CD4-positive, CD25-positive, alpha-beta regulatory T cell (primary cell): Measurements from ENCODE around the gene DLG2. TPM values are rescaled to one million over a fixed set of nuclear protein-coding genes. Genes with fewer than 3 reads are reported as not detected.

ENCODE experiments used
- ATAC-seq, 2 donors: fragments of 150-1000 bp; cut with Tn5 transposase; one replicate each; pipeline ENCODE4 v1.10.0; 2021; ENCODE audit warnings: low read depth in 2 of 2, moderate number of reproducible peaks in 2 of 2, moderate library complexity in 1 of 2
- DNase-seq, 3 donors: peaks; one replicate each; pipeline versions ENCODE4 v3.0.0 to v3.0.0-alpha.2; 2012 to 2022; ENCODE audit warnings: mixed read lengths in 1 of 3
- H3K27ac ChIP-seq: one replicate; pipeline ENCODE4 v1.7.0; 2013; ENCODE audit warnings: mild to moderate bottlenecking, low read length; ENCODE audit not compliant: insufficient read depth, poor library complexity, severe bottlenecking
- H3K27me3 ChIP-seq: one replicate; pipeline ENCODE4 v1.7.0; 2013; ENCODE audit warnings: low read length; ENCODE audit not compliant: control insufficient read depth, insufficient read depth
- H3K36me3 ChIP-seq: one replicate; pipeline ENCODE4 v1.7.0; 2013; ENCODE audit warnings: mild to moderate bottlenecking, low read length, moderate library complexity; ENCODE audit not compliant: control insufficient read depth, insufficient read depth
- H3K4me1 ChIP-seq: 2 replicates; pipeline ENCODE4 v1.7.0; 2013; ENCODE audit warnings: mild to moderate bottlenecking, low read length; ENCODE audit not compliant: insufficient read depth, control insufficient read depth, poor library complexity, severe bottlenecking
- H3K4me3 ChIP-seq: one replicate; pipeline ENCODE4 v1.7.0; 2013; ENCODE audit warnings: low read depth, mild to moderate bottlenecking, low read length, moderate library complexity
- H3K9me3 ChIP-seq, 2 experiments: 1 replicate in 1 of 2; 2 replicates in 1 of 2; pipeline ENCODE4 v1.7.0; 2013; ENCODE audit warnings: low read length in 2 of 2, mild to moderate bottlenecking in 1 of 2, moderate library complexity in 1 of 2; ENCODE audit not compliant: control insufficient read depth in 2 of 2
- H3K27ac Mint-ChIP-seq, 3 donors: one replicate each; pipeline ENCODE4 v1.8.0; 2020 to 2022; ENCODE audit warnings: mild to moderate bottlenecking in 3 of 3, mixed read lengths in 3 of 3, moderate library complexity in 2 of 3
- H3K27me3 Mint-ChIP-seq: one replicate; pipeline ENCODE4 v1.8.0; 2022; ENCODE audit warnings: mild to moderate bottlenecking, mixed read lengths
- H3K36me3 Mint-ChIP-seq: one replicate; pipeline ENCODE4 v1.8.0; 2020; ENCODE audit warnings: mixed read lengths
- H3K4me1 Mint-ChIP-seq, 4 donors: one replicate each; pipeline ENCODE4 v1.8.0; 2020 to 2022; ENCODE audit warnings: mixed read lengths in 4 of 4, mild to moderate bottlenecking in 1 of 4
- H3K4me3 Mint-ChIP-seq, 4 donors: one replicate each; pipeline ENCODE4 v1.8.0; 2020 to 2022; ENCODE audit warnings: mild to moderate bottlenecking in 4 of 4, mixed read lengths in 4 of 4, moderate library complexity in 3 of 4
- H3K9me3 Mint-ChIP-seq, 7 donors: one replicate each; pipeline ENCODE4 v1.8.0; 2020 to 2022; ENCODE audit warnings: mixed read lengths in 7 of 7, mild to moderate bottlenecking in 3 of 7, moderate library complexity in 2 of 7
- polyA plus RNA-seq, 4 donors: library from polyadenylated mRNA; unstranded; fragments of 300-500 nt; fragmentation: Illumina TruSeq; gene quantifications; one replicate each; pipeline ENCODE4 v1.2.3, GENCODE V29; 2021
- total RNA-seq: library from RNA; stranded (reverse); gene quantifications from one replicate; pipeline ENCODE4 v1.2.3, GENCODE V29; 2022

Gene DLG2
- total and polyA plus RNA-seq, 5 donors from 2014 or later, result 0.26 to 2.0 (median 0.94) TPM

- H3K4me3 Mint-ChIP-seq, result no peak overlapping the region
- Histone ChIP-seq H3K4me1 (no peaks in the 10 kb centered on the region), H3K4me3 (no peak overlapping the region), H3K36me3 (no peaks in the 10 kb centered on the region), H3K9me3 (no peaks in the 10 kb centered on the region), H3K27ac (no peak overlapping the region), H3K27me3 (no peaks in the 10 kb centered on the region)
- H3K27ac Mint-ChIP-seq, result no peak overlapping the region
- no peak for DNase-seq
- peaks cover 0 to 5% (median 2%) of the 10 kb centered on the region in 7 donors for H3K9me3 Mint-ChIP-seq
- H3K27me3 Mint-ChIP-seq, result no peaks in the 10 kb centered on the region
- H3K4me1 Mint-ChIP-seq, result no peaks in the 10 kb centered on the region
- H3K36me3 Mint-ChIP-seq, result no peaks in the 10 kb centered on the region
- ATAC-seq, result no peak
These were observed 1694.1 kb downstream of the DLG2 start for GRCh38 chr11:83933008-83933407.

- H3K27me3 Mint-ChIP-seq, result no peaks in the 10 kb centered on the region
- H3K36me3 ChIP-seq, result no peaks in the 10 kb centered on the region
- DNase-seq (no peak), ATAC-seq (no peak)
- H3K4me3 Mint-ChIP-seq, result no peak overlapping the region
- no peaks in the 10 kb centered on the region for H3K36me3 Mint-ChIP-seq
- H3K4me1 ChIP-seq, result no peaks in the 10 kb centered on the region
- peaks cover 0 to 7% (median 1%) of the 10 kb centered on the region in 7 donors for H3K9me3 Mint-ChIP-seq
- no peaks in the 10 kb centered on the region for H3K27me3 ChIP-seq
- H3K4me3 ChIP-seq, result no peak overlapping the region
- H3K4me1 Mint-ChIP-seq, result no peaks in the 10 kb centered on the region
- H3K27ac Mint-ChIP-seq, result no peak overlapping the region
- no peak overlapping the region for H3K27ac ChIP-seq
- no peaks in the 10 kb centered on the region for H3K9me3 ChIP-seq
These were observed 1699.7 kb downstream of the DLG2 start for GRCh38 chr11:83927422-83927821.

GRCh38 chr11:83924795-83925542, 1702.2 kb downstream of the DLG2 start:
- Mint-ChIP-seq H3K27ac (no peak overlapping the region), H3K36me3 (no peaks in the 10 kb centered on the region), H3K4me1 (no peaks in the 10 kb centered on the region), H3K9me3 (peaks cover 0 to 4% (median 1%) of the 10 kb centered on the region in 7 donors), H3K27me3 (no peaks in the 10 kb centered on the region), H3K4me3 (no peak overlapping the region)
- Histone ChIP-seq H3K4me3 (no peak overlapping the region), H3K9me3 (no peaks in the 10 kb centered on the region), H3K27ac (no peak overlapping the region), H3K36me3 (no peaks in the 10 kb centered on the region), H3K4me1 (no peaks in the 10 kb centered on the region), H3K27me3 (no peaks in the 10 kb centered on the region)
- DNase-seq, result no peak
- ATAC-seq, result no peak

- DNase-seq (no peak), ATAC-seq (no peak)
- Mint-ChIP-seq H3K9me3 (peaks cover 0 to 4% (median 1%) of the 10 kb centered on the region in 7 donors), H3K27me3 (no peaks in the 10 kb centered on the region), H3K27ac (no peak overlapping the region), H3K4me1 (no peaks in the 10 kb centered on the region), H3K4me3 (no peak overlapping the region), H3K36me3 (no peaks in the 10 kb centered on the region)
- no peaks in the 10 kb centered on the region for H3K9me3 ChIP-seq
- H3K27me3 ChIP-seq, result no peaks in the 10 kb centered on the region
- no peaks in the 10 kb centered on the region for H3K36me3 ChIP-seq
- no peaks in the 10 kb centered on the region for H3K4me1 ChIP-seq
- H3K27ac ChIP-seq, result no peak overlapping the region
- no peak overlapping the region for H3K4me3 ChIP-seq
These were observed 1703.2 kb downstream of the DLG2 start for GRCh38 chr11:83923961-83924360.

- Histone ChIP-seq H3K4me1 (no peaks in the 10 kb centered on the region), H3K9me3 (no peaks in the 10 kb centered on the region), H3K36me3 (no peaks in the 10 kb centered on the region), H3K27ac (no peak overlapping the region), H3K4me3 (no peak overlapping the region), H3K27me3 (no peaks in the 10 kb centered on the region)
- DNase-seq, result no peak
- no peaks in the 10 kb centered on the region for H3K36me3 Mint-ChIP-seq
- H3K27me3 Mint-ChIP-seq, result no peaks in the 10 kb centered on the region
- H3K4me1 Mint-ChIP-seq, result no peaks in the 10 kb centered on the region
- H3K4me3 Mint-ChIP-seq, result no peak overlapping the region
- ATAC-seq, result no peak
- H3K9me3 Mint-ChIP-seq, result peaks cover 0 to 4% (median 1%) of the 10 kb centered on the region in 7 donors
- no peak overlapping the region for H3K27ac Mint-ChIP-seq
These were observed 1704.2 kb downstream of the DLG2 start for GRCh38 chr11:83922953-83923352.

- H3K27ac Mint-ChIP-seq, result no peak overlapping the region
- H3K27me3 ChIP-seq, result no peaks in the 10 kb centered on the region
- peaks cover 0 to 4% (median 1%) of the 10 kb centered on the region in 7 donors for H3K9me3 Mint-ChIP-seq
- no peak overlapping the region for H3K4me3 Mint-ChIP-seq
- no peaks in the 10 kb centered on the region for H3K27me3 Mint-ChIP-seq
- no peaks in the 10 kb centered on the region for H3K4me1 Mint-ChIP-seq
- no peak for ATAC-seq
- H3K4me3 ChIP-seq, result no peak overlapping the region
- H3K36me3 ChIP-seq, result no peaks in the 10 kb centered on the region
- no peaks in the 10 kb centered on the region for H3K9me3 ChIP-seq
- no peaks in the 10 kb centered on the region for H3K36me3 Mint-ChIP-seq
- no peak for DNase-seq
- no peak overlapping the region for H3K27ac ChIP-seq
- no peaks in the 10 kb centered on the region for H3K4me1 ChIP-seq
These were observed 1704.8 kb downstream of the DLG2 start for GRCh38 chr11:83922318-83922717.

GRCh38 chr11:83921447-83922192, 1705.5 kb downstream of the DLG2 start:
- Mint-ChIP-seq H3K4me3 (no peak overlapping the region), H3K27me3 (no peaks in the 10 kb centered on the region), H3K9me3 (peaks cover 0 to 4% (median 1%) of the 10 kb centered on the region in 7 donors), H3K27ac (no peak overlapping the region), H3K36me3 (no peaks in the 10 kb centered on the region), H3K4me1 (no peaks in the 10 kb centered on the region)
- H3K36me3 ChIP-seq, result no peaks in the 10 kb centered on the region
- H3K27me3 ChIP-seq, result no peaks in the 10 kb centered on the region
- H3K4me3 ChIP-seq, result no peak overlapping the region
- ATAC-seq (no peak), DNase-seq (no peak)
- H3K9me3 ChIP-seq, result no peaks in the 10 kb centered on the region
- H3K4me1 ChIP-seq, result no peaks in the 10 kb centered on the region
- H3K27ac ChIP-seq, result no peak overlapping the region
